Esophagus squamous epithelium (tissue), 4 donors: ENCODE results near the gene PTMA.
"Not testable (repeated sequence)": the region's sequence is repeated elsewhere in the genome, so short reads cannot be mapped to it uniquely, and the experiment has no call there.

Source experiments
- POLR2A ChIP-seq, 4 donors: fragments of 450-650 bp; IDR thresholded peaks; one replicate each; pipeline ENCODE4 v1.6.1; 2017; ENCODE audit warnings: antibody characterized with exemption in 4 of 4, mild to moderate bottlenecking in 4 of 4, moderate library complexity in 3 of 4
- TF ChIP-seq, protein P1 (sequence below), 6 experiments: fragments of 450-650 bp in 4 of 6; fragments of 200-600 bp in 2 of 6; sonication (generic) in 2 of 6; IDR thresholded peaks; one replicate each; pipeline ENCODE4 v1.5.1; 2016 to 2019; ENCODE audit warnings: antibody characterized with exemption in 6 of 6, mild to moderate bottlenecking in 4 of 6, moderate library complexity in 4 of 6

DNA sequence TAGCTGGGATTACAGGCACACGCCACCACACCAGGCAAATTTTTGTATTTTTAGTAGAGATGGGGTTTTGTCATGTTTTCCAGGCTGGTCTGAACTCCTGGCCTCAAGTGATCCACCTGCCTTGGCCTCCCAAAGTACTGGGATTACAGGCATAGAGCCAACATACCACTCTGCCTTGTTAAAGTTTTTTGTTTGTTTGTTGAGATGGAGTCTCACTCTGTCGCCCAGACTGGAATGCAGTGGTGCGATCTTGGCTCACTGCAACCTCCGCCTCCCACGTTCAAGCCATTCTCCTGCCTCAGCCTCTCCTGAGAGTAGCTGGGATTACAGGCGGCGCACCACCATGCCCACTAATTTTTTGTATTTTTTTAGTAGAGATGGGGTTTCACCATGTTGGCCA lies 48.3 kb upstream of the PTMA start:
- TF ChIP-seq POLR2A (IDR thresholded peaks at IDR 0.05): not testable (repeated sequence)
- TF ChIP-seq, protein P1, sequence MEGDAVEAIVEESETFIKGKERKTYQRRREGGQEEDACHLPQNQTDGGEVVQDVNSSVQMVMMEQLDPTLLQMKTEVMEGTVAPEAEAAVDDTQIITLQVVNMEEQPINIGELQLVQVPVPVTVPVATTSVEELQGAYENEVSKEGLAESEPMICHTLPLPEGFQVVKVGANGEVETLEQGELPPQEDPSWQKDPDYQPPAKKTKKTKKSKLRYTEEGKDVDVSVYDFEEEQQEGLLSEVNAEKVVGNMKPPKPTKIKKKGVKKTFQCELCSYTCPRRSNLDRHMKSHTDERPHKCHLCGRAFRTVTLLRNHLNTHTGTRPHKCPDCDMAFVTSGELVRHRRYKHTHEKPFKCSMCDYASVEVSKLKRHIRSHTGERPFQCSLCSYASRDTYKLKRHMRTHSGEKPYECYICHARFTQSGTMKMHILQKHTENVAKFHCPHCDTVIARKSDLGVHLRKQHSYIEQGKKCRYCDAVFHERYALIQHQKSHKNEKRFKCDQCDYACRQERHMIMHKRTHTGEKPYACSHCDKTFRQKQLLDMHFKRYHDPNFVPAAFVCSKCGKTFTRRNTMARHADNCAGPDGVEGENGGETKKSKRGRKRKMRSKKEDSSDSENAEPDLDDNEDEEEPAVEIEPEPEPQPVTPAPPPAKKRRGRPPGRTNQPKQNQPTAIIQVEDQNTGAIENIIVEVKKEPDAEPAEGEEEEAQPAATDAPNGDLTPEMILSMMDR (IDR thresholded peaks at IDR 0.05): not testable (repeated sequence)
